HepG2 (cell line): ENCODE data around the gene RPL41.
"Not testable (repeated sequence)": the region's sequence is repeated elsewhere in the genome, so short reads cannot be mapped to it uniquely, and the experiment has no call there.

Experiments
- ARID3A ChIP-seq: IDR thresholded peaks from 2 replicates; pipeline ENCODE4 v1.6.1; 2012; ENCODE audit warnings: low read depth, low read length, improper control_type of control experiment
- KLF16 ChIP-seq, 2 experiments: sonication (generic) in 1 of 2; formaldehyde crosslinking in 1 of 2; IDR thresholded peaks; 2 replicates each; pipeline versions ENCODE4 v1.6.1 to v1.8.0; 2016 to 2023; ENCODE audit warnings: missing genetic modification reagents in 2 of 2, missing compliant biosample characterization in 1 of 2
- MTA3 ChIP-seq: sonication (generic); formaldehyde crosslinking; IDR thresholded peaks from 2 replicates; pipeline ENCODE4 v1.4.0; 2020; ENCODE audit warnings: missing genetic modification reagents
- MYC ChIP-seq: sonication (generic); formaldehyde crosslinking; IDR thresholded peaks from 2 replicates; pipeline ENCODE4 v1.9.0; 2021; ENCODE audit warnings: missing genetic modification reagents, borderline replicate concordance
- NBN ChIP-seq: fragments of 450-650 bp; conservative IDR thresholded peaks from 2 replicates; pipeline ENCODE4 v1.6.1; 2017
- PHF21A ChIP-seq: sonication (generic); formaldehyde crosslinking; IDR thresholded peaks from 2 replicates; pipeline ENCODE4 v1.5.0; 2020; ENCODE audit warnings: mild to moderate bottlenecking, missing genetic modification reagents
- SIN3A ChIP-seq: IDR thresholded peaks from 2 replicates; pipeline ENCODE4 v1.6.1; 2011; ENCODE audit warnings: low read depth, mild to moderate bottlenecking, control low read depth, low read length, borderline replicate concordance
- SUZ12 ChIP-seq: fragments of 150-350 bp; IDR thresholded peaks from 2 replicates; pipeline ENCODE4 v1.6.1; 2014; ENCODE audit warnings: low read depth, low read length
- ZBTB2 ChIP-seq: sonication (generic); formaldehyde crosslinking; IDR thresholded peaks from 2 replicates; pipeline ENCODE4 v1.8.0; 2022; ENCODE audit warnings: low read depth, missing genetic modification reagents
- ZNF282 ChIP-seq: fragments of 450-650 bp; IDR thresholded peaks from 2 replicates; pipeline ENCODE4 v1.6.1; 2018; ENCODE audit not compliant: partially characterized antibody

GRCh38 chr12:56077966-56078365, 38.5 kb upstream of the RPL41 start:
- TF ChIP-seq ZBTB2 (CRISPR knock-in tag); MTA3 (CRISPR knock-in tag); MYC; ARID3A; ZNF282; SIN3A; SUZ12; NBN; KLF16 (CRISPR knock-in tag; IDR thresholded peaks at IDR 0.05); PHF21A (CRISPR knock-in tag): not testable (repeated sequence)
